A673 (cell line): ENCODE measurements around the gene NR2E1.

Experiments used
- CTCF ChIP-seq: fragments of 300-800, 200-600 bp; sonication (generic); conservative IDR thresholded peaks from 2 replicates; pipeline ENCODE4 v1.5.1; 2017; ENCODE audit warnings: low read depth, mild to moderate bottlenecking, antibody characterized with exemption, low read length, moderate library complexity, mixed read lengths
- EZH2 ChIP-seq: fragments of 200-600 bp; sonication (generic); IDR thresholded peaks from 2 replicates; pipeline ENCODE4 v1.6.1; 2017; ENCODE audit warnings: borderline replicate concordance, low read depth, mild to moderate bottlenecking, mixed read lengths, antibody characterized with exemption, low read length; ENCODE audit not compliant: poor library complexity, severe bottlenecking

GRCh38 chr6:108209738-108210137 is 43.9 kb downstream of the NR2E1 start:
- no peak for TF ChIP-seq CTCF
- TF ChIP-seq EZH2 = no peak
